ENCODE measurements around the gene CEMIP2. TPM values are rescaled to one million over a fixed set of nuclear protein-coding genes. Genes with fewer than 3 reads are reported as not detected.

CEMIP2 gene
- total and polyA plus RNA-seq, 10 of the 15 experiments (the other 5 are each of a cell fraction or from before 2014, with no cell fraction given): 0.50 to 19.2 (median 1.2) TPM

DNA sequence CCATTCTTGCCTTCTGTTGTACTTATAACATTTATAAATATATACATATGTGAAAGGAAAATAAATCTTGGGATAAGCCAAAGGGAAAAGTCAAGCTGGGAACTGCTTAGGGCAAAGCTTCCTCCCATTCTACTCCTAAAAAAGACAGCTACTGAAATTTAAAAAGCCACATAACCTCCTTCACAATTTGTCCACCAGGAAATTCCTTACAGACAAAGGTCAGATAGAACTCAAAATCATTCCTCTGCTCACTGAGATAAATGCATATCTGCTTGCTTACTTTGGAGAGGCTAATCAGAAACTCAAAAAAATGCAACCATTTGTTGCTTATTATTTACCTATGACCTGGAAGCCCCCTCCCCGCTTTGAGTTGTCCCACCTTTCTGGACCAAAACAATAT lies 112.5 kb downstream of the CEMIP2 start:
- H4K20me1 ChIP-seq (ENCODE audit: control insufficient read depth, insufficient read depth): no peaks in the 10 kb centered on the region
- H2AFZ ChIP-seq (ENCODE audit: control insufficient read depth, low read depth, low read length): no peak overlapping the region
- no peaks in the 10 kb centered on the region for H3K79me2 ChIP-seq (ENCODE audit: control insufficient read depth, insufficient read depth, low read length)
- BruUV-seq (replicated peaks): no TSS peak
- ChIA-PET SMC1A (ENCODE audit: uncharacterized antibody, unreplicated experiment) (interaction anchor here (0.6 kb wide), 1 partner anchor 1154 kb away, joined by 3 read pairs; no protein-coding TSS in a partner anchor), RAD21 (ENCODE audit: unreplicated experiment) (no interaction called here), POLR2A (no interaction called here), CTCF (no interaction called here)
- H3K4me2 ChIP-seq (ENCODE audit: control insufficient read depth, insufficient read depth): no peak overlapping the region
- H3K9ac ChIP-seq (ENCODE audit: control insufficient read depth, insufficient read depth, low read length): no peak overlapping the region
- H3K9me3 ChIP-seq (replicated peaks; ENCODE audit: control insufficient read depth, insufficient read depth, low read length): no peaks in the 10 kb centered on the region; the same call in 1 of the 3 replicates
- in situ Hi-C loops (cut with MboI) (no loop called here), intact Hi-C loops (cut with micrococcal nuclease; ENCODE audit: unreplicated experiment) (no loop called here)
- H3K36me3 ChIP-seq (ENCODE audit: control insufficient read depth in 2 of 2, insufficient read depth in 2 of 2, low read length in 1 of 2): no peaks in the 10 kb centered on the region
- H3K4me3 ChIP-seq: no peak overlapping the region
- H3K27ac ChIP-seq (ENCODE audit: control insufficient read depth, insufficient read depth): no peak overlapping the region
- ATAC-seq (no peak), FAIRE-seq (no peak), DNase-seq (ENCODE audit: low read depth, low spot score) (no peak)
- no peaks in the 10 kb centered on the region for H3K4me1 ChIP-seq (ENCODE audit: control insufficient read depth, insufficient read depth, low read length)
- 0% methylated on average over 1 of the region's 1 CpG for WGBS (ENCODE audit: insufficient coverage, insufficient replicate concordance, low lambda C conversion rate, missing lambda C conversion rate)
- H3K27me3 ChIP-seq (replicated peaks in 1 of 2; ENCODE audit: control insufficient read depth in 2 of 2, insufficient read depth in 2 of 2, low read length in 1 of 2): no peaks in the 10 kb centered on the region
- no peak for TF ChIP-seq IRF4 (IDR thresholded peaks at IDR 0.05; ENCODE audit: low read depth, low read length)
- TF ChIP-seq, protein P1, sequence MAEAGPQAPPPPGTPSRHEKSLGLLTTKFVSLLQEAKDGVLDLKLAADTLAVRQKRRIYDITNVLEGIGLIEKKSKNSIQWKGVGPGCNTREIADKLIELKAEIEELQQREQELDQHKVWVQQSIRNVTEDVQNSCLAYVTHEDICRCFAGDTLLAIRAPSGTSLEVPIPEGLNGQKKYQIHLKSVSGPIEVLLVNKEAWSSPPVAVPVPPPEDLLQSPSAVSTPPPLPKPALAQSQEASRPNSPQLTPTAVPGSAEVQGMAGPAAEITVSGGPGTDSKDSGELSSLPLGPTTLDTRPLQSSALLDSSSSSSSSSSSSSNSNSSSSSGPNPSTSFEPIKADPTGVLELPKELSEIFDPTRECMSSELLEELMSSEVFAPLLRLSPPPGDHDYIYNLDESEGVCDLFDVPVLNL (IDR thresholded peaks at IDR 0.05; ENCODE audit: low read depth, low read length): no peak
- TF ChIP-seq FOXK2 (IDR thresholded peaks at IDR 0.05): no peak
- TF ChIP-seq, protein P2, sequence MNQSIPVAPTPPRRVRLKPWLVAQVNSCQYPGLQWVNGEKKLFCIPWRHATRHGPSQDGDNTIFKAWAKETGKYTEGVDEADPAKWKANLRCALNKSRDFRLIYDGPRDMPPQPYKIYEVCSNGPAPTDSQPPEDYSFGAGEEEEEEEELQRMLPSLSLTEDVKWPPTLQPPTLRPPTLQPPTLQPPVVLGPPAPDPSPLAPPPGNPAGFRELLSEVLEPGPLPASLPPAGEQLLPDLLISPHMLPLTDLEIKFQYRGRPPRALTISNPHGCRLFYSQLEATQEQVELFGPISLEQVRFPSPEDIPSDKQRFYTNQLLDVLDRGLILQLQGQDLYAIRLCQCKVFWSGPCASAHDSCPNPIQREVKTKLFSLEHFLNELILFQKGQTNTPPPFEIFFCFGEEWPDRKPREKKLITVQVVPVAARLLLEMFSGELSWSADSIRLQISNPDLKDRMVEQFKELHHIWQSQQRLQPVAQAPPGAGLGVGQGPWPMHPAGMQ (IDR thresholded peaks at IDR 0.05; ENCODE audit: borderline replicate concordance): no peak
- TF ChIP-seq, protein P3, sequence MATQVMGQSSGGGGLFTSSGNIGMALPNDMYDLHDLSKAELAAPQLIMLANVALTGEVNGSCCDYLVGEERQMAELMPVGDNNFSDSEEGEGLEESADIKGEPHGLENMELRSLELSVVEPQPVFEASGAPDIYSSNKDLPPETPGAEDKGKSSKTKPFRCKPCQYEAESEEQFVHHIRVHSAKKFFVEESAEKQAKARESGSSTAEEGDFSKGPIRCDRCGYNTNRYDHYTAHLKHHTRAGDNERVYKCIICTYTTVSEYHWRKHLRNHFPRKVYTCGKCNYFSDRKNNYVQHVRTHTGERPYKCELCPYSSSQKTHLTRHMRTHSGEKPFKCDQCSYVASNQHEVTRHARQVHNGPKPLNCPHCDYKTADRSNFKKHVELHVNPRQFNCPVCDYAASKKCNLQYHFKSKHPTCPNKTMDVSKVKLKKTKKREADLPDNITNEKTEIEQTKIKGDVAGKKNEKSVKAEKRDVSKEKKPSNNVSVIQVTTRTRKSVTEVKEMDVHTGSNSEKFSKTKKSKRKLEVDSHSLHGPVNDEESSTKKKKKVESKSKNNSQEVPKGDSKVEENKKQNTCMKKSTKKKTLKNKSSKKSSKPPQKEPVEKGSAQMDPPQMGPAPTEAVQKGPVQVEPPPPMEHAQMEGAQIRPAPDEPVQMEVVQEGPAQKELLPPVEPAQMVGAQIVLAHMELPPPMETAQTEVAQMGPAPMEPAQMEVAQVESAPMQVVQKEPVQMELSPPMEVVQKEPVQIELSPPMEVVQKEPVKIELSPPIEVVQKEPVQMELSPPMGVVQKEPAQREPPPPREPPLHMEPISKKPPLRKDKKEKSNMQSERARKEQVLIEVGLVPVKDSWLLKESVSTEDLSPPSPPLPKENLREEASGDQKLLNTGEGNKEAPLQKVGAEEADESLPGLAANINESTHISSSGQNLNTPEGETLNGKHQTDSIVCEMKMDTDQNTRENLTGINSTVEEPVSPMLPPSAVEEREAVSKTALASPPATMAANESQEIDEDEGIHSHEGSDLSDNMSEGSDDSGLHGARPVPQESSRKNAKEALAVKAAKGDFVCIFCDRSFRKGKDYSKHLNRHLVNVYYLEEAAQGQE (IDR thresholded peaks at IDR 0.05; ENCODE audit: low read depth, low read length): no peak
- TF ChIP-seq TCF3 (IDR thresholded peaks at IDR 0.05; ENCODE audit: borderline replicate concordance, insufficient read depth, low read depth, low read length): no peak
- no peak for TF ChIP-seq CREM (IDR thresholded peaks at IDR 0.05; ENCODE audit: low read depth)
- TF ChIP-seq, protein P4, sequence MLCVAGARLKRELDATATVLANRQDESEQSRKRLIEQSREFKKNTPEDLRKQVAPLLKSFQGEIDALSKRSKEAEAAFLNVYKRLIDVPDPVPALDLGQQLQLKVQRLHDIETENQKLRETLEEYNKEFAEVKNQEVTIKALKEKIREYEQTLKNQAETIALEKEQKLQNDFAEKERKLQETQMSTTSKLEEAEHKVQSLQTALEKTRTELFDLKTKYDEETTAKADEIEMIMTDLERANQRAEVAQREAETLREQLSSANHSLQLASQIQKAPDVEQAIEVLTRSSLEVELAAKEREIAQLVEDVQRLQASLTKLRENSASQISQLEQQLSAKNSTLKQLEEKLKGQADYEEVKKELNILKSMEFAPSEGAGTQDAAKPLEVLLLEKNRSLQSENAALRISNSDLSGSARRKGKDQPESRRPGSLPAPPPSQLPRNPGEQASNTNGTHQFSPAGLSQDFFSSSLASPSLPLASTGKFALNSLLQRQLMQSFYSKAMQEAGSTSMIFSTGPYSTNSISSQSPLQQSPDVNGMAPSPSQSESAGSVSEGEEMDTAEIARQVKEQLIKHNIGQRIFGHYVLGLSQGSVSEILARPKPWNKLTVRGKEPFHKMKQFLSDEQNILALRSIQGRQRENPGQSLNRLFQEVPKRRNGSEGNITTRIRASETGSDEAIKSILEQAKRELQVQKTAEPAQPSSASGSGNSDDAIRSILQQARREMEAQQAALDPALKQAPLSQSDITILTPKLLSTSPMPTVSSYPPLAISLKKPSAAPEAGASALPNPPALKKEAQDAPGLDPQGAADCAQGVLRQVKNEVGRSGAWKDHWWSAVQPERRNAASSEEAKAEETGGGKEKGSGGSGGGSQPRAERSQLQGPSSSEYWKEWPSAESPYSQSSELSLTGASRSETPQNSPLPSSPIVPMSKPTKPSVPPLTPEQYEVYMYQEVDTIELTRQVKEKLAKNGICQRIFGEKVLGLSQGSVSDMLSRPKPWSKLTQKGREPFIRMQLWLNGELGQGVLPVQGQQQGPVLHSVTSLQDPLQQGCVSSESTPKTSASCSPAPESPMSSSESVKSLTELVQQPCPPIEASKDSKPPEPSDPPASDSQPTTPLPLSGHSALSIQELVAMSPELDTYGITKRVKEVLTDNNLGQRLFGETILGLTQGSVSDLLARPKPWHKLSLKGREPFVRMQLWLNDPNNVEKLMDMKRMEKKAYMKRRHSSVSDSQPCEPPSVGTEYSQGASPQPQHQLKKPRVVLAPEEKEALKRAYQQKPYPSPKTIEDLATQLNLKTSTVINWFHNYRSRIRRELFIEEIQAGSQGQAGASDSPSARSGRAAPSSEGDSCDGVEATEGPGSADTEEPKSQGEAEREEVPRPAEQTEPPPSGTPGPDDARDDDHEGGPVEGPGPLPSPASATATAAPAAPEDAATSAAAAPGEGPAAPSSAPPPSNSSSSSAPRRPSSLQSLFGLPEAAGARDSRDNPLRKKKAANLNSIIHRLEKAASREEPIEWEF (IDR thresholded peaks at IDR 0.05; ENCODE audit: insufficient replicate concordance, low read depth, low read length): no peak
- TF ChIP-seq CBX5 (IDR thresholded peaks at IDR 0.05; ENCODE audit: low read depth): no peak
- TF ChIP-seq NFIC (IDR thresholded peaks at IDR 0.05; ENCODE audit: low read depth, low read length): no peak
- no peak for TF ChIP-seq EED (IDR thresholded peaks at IDR 0.05; ENCODE audit: low read depth)
- TF ChIP-seq, protein P5, sequence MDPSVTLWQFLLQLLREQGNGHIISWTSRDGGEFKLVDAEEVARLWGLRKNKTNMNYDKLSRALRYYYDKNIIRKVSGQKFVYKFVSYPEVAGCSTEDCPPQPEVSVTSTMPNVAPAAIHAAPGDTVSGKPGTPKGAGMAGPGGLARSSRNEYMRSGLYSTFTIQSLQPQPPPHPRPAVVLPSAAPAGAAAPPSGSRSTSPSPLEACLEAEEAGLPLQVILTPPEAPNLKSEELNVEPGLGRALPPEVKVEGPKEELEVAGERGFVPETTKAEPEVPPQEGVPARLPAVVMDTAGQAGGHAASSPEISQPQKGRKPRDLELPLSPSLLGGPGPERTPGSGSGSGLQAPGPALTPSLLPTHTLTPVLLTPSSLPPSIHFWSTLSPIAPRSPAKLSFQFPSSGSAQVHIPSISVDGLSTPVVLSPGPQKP (IDR thresholded peaks at IDR 0.05; ENCODE audit: low read depth, low read length): no peak
- TF ChIP-seq NR2C1 (IDR thresholded peaks at IDR 0.05): no peak

All from GM12878 (cell line).